Loucy (cell line): ENCODE results near the gene SLC4A5.

ENCODE experiments used
- CTCF ChIP-seq: fragments of 200-600 bp; sonication (generic); conservative IDR thresholded peaks from 2 replicates; pipeline ENCODE4 v1.5.1; 2014; ENCODE audit warnings: mild to moderate bottlenecking, antibody characterized with exemption, low read length
- EZH2phosphoT487 ChIP-seq: fragments of 200-600 bp; IDR thresholded peaks from 2 replicates; pipeline ENCODE4 v1.6.1; 2018; ENCODE audit warnings: antibody characterized with exemption, mild to moderate bottlenecking, moderate library complexity, borderline replicate concordance

GRCh38 chr2:74347303-74347702 is 4.1 kb upstream of the SLC4A5 start:
- TF ChIP-seq CTCF, result no peak
- no peak for TF ChIP-seq EZH2phosphoT487
